Lung (tissue), 12 donors: ENCODE measurements around the gene ABCC4. TPM values are rescaled to one million over a fixed set of nuclear protein-coding genes. Genes with fewer than 3 reads are reported as not detected.

Experiments used
- ATAC-seq: fragments of 200-7000 bp; cut with Tn5 transposase; one replicate; pipeline ENCODE4 v1.9.1; 2020; ENCODE audit warnings: moderate number of reproducible peaks; ENCODE audit not compliant: insufficient read depth, low FRiP score
- DNase-seq, 3 donors: peaks; one replicate each; pipeline ENCODE4 v3.0.0-alpha.2; 2013 to 2017
- H3K27ac ChIP-seq, 2 donors: one replicate each; pipeline ENCODE4 v1.5.1; 2013; ENCODE audit warnings: mild to moderate bottlenecking in 2 of 2, moderate library complexity in 2 of 2, control low read depth in 1 of 2, inconsistent platforms in 1 of 2, low read depth in 1 of 2, low read length in 1 of 2
- H3K27me3 ChIP-seq, 3 donors: one replicate each; pipeline ENCODE4 v1.5.1; 2013; ENCODE audit warnings: low read length in 2 of 3; ENCODE audit not compliant: control insufficient read depth in 3 of 3, insufficient read depth in 3 of 3
- H3K36me3 ChIP-seq, 4 donors: one replicate each; pipeline ENCODE4 v1.5.1; 2013; ENCODE audit warnings: low read length in 4 of 4, mild to moderate bottlenecking in 1 of 4, moderate library complexity in 1 of 4; ENCODE audit not compliant: control insufficient read depth in 4 of 4, insufficient read depth in 4 of 4
- H3K4me1 ChIP-seq, 5 donors: one replicate each; pipeline ENCODE4 v1.5.1; 2013; ENCODE audit warnings: low read length in 5 of 5, mild to moderate bottlenecking in 2 of 5, moderate library complexity in 1 of 5; ENCODE audit not compliant: control insufficient read depth in 5 of 5, insufficient read depth in 5 of 5
- H3K4me3 ChIP-seq: one replicate; pipeline ENCODE4 v1.5.1; 2013; ENCODE audit warnings: mild to moderate bottlenecking, control low read depth, moderate library complexity
- H3K9ac ChIP-seq, 2 donors: one replicate each; pipeline ENCODE4 v1.5.1; 2013; ENCODE audit warnings: low read length in 2 of 2, control low read depth in 1 of 2; ENCODE audit not compliant: insufficient read depth in 1 of 2
- H3K9me3 ChIP-seq, 4 donors: one replicate each; pipeline ENCODE4 v1.5.1; 2013; ENCODE audit warnings: low read length in 3 of 4, mild to moderate bottlenecking in 1 of 4, moderate library complexity in 1 of 4; ENCODE audit not compliant: control insufficient read depth in 4 of 4, insufficient read depth in 3 of 4
- WGBS, 2 donors: extraction: QIAGEN DNeasy Blood & Tissue Kit; methylation state at CpG; one replicate each; pipeline ENCODE4 v1.1.7; 2013; 5-methylcytosine and 5-hydroxymethylcytosine counted together
- polyA plus RNA-seq, 2 donors: library from polyadenylated mRNA; stranded (reverse); fragments of 200-250 nt; gene quantifications; one replicate each; pipeline ENCODE4 v1.2.1, GENCODE V29; 2013
- total RNA-seq, 2 donors: library from RNA; depleted of rRNA in 1 of 2; stranded (reverse); fragments of >200 nt in 1 of 2; gene quantifications; one replicate each; pipeline ENCODE4 v1.2.1, GENCODE V29; 2014 to 2021
- TF ChIP-seq, protein P1 (sequence below): IDR thresholded peaks from 2 replicates; pipeline ENCODE4 v1.5.1; 2012; ENCODE audit warnings: mild to moderate bottlenecking; ENCODE audit errors: control extremely low read depth, extremely low read depth
- donor health status: control.
- donor health status: control.
- donor health status: Bipolar disorder and iron deficiency.
- donor health status: healthy.
- donor health status: DM: yes; HTN: yes; CAD: no.

Gene ABCC4
- total and polyA plus RNA-seq, 4 donors = 7.1 to 38.7 (median 20.6) TPM

DNA sequence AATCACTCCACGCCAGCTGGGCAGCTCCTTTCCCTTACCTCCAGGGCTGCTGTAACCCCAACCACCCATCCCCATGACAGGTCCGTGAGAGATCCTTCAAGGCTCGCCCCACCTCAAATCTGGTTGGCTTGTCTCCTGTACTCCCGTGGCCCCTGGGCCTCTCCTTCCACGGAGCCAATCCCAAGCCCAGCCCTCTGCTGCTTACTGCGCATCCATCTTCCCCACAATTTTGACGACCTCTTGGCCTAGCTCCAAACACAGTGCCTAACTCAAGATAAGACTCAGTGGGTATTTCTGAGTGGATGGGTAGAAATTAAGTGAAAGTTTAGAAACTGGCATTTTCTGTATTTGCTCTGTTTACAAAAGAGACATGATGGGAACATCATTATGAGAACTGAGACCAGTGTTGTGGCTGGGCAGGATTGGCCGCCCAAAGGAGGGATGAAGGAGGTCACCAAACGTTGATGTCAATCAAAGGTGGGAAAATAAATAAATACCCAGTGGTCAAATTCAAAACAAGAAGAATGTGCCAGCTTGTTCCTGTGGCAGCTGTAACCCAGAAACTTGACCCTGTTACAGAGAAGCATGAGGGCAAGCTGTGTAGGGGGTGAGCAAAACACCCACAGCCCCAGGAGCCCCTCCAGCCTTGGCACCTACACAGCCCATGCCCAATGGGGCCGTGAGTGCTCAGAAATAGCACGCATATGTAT is 162.2 kb downstream of the ABCC4 start:
- peaks cover 0 to 11% (median 2%) of the 10 kb centered on the region in 5 donors for H3K4me1 ChIP-seq

DNA sequence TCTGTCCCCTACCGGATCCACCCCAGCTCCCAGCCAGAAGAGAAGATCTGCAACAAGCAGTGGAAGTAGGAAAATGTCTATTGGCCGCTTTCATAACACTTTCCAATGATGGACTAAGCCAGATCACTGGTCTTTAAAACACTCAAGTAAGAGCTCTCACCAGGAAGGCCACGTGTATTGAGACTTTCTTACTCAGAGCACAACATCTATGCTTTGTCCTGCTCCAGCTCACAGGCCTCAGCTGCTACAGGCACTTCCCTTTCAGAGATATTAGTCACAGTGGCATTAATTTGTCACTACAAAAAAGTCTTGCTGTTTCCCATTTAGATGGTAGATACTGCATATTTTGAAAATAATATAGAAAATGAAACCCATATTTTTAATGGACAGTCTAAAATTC is 164.2 kb downstream of the ABCC4 start:
- TF ChIP-seq, protein P1, sequence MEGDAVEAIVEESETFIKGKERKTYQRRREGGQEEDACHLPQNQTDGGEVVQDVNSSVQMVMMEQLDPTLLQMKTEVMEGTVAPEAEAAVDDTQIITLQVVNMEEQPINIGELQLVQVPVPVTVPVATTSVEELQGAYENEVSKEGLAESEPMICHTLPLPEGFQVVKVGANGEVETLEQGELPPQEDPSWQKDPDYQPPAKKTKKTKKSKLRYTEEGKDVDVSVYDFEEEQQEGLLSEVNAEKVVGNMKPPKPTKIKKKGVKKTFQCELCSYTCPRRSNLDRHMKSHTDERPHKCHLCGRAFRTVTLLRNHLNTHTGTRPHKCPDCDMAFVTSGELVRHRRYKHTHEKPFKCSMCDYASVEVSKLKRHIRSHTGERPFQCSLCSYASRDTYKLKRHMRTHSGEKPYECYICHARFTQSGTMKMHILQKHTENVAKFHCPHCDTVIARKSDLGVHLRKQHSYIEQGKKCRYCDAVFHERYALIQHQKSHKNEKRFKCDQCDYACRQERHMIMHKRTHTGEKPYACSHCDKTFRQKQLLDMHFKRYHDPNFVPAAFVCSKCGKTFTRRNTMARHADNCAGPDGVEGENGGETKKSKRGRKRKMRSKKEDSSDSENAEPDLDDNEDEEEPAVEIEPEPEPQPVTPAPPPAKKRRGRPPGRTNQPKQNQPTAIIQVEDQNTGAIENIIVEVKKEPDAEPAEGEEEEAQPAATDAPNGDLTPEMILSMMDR = no peak
- Histone ChIP-seq H3K4me1 (peaks cover 0 to 11% (median 2%) of the 10 kb centered on the region in 5 donors), H3K36me3 (peaks cover 0 to 4% (median 0%) of the 10 kb centered on the region in 4 donors), H3K9me3 (no peaks in the 10 kb centered on the region), H3K4me3 (no peak overlapping the region), H3K9ac (no peak overlapping the region), H3K27me3 (no peaks in the 10 kb centered on the region), H3K27ac (no peak overlapping the region)
- ATAC-seq = no peak
- DNase-seq = no peak
- WGBS, 2 donors = 72 to 74% methylated on average over 3 of the region's 3 CpGs

More for the DNA sequence above, 162.2 kb downstream of the ABCC4 start:
- DNase-seq = no peak
- 90 to 96% methylated on average over 11 of the region's 11 CpGs for WGBS, 2 donors
- Histone ChIP-seq H3K27ac (no peak overlapping the region), H3K27me3 (no peaks in the 10 kb centered on the region), H3K9me3 (no peaks in the 10 kb centered on the region), H3K36me3 (peaks cover 0 to 4% (median 0%) of the 10 kb centered on the region in 4 donors), H3K9ac (no peak overlapping the region), H3K4me3 (no peak overlapping the region)
- TF ChIP-seq, protein P1 = no peak
- ATAC-seq = no peak

DNA sequence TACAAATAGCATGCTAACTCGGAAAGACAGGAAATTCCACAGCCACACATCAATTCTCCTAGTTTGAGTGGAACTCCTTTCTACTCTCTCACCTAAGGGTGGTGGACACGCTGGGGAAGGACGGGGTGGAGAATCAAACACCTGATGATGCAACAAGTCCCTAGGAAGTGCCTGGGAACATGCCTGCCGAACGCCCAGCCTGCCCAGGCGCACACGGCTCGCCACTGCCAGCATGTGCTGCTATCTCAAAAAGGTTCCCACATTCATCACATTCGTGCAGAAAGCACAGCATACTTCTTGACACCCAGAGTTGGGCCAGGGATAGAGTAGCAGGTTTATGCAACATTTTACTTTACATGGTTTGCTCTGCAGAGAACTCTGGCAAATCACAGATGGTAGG is 164.6 kb downstream of the ABCC4 start:
- H3K36me3 ChIP-seq = peaks cover 0 to 4% (median 0%) of the 10 kb centered on the region in 4 donors
- no peaks in the 10 kb centered on the region for H3K9me3 ChIP-seq
- H3K27ac ChIP-seq = no peak overlapping the region
- TF ChIP-seq, protein P1 = no peak
- WGBS, 2 donors = 85 to 91% methylated on average over 9 of the region's 9 CpGs
- H3K27me3 ChIP-seq = no peaks in the 10 kb centered on the region
- no peak for ATAC-seq
- no peak for DNase-seq
- peaks cover 0 to 11% (median 2%) of the 10 kb centered on the region in 5 donors for H3K4me1 ChIP-seq
- no peak overlapping the region for H3K4me3 ChIP-seq
- no peak overlapping the region for H3K9ac ChIP-seq
